ENCODE results near the gene CEP85. TPM values are rescaled to one million over a fixed set of nuclear protein-coding genes. Genes with fewer than 3 reads are reported as not detected.

CEP85 gene
- total RNA-seq, 1 experiment from 2014 or later = 37.2 TPM

GRCh38 chr1:26285366-26286063 is 51.5 kb downstream of the CEP85 start:
- no peaks in the 10 kb centered on the region for H3K9me2 ChIP-seq (ENCODE audit: insufficient read depth)
- no peak overlapping the region for H2AFZ ChIP-seq (ENCODE audit: low read depth, low read length, poor library complexity, severe bottlenecking)
- peak overlapping the region; percentile 79 for H3K4me2 ChIP-seq (ENCODE audit: low read length)
- DNase-seq (ENCODE audit: low read depth, low spot score) (peak; percentile 58), ATAC-seq (peak; percentile 64)
- peak overlapping the region; percentile 50; the same call in 1 of the 2 replicates for H3K9ac ChIP-seq (ENCODE audit: low read length)
- POLR2A ChIA-PET = interaction anchor here (1.0 to 1.4 kb wide), 2 partner anchors 10 to 63 kb away, joined by 3 to 4 read pairs; no protein-coding TSS in a partner anchor
- no peaks in the 10 kb centered on the region for H3K9me3 ChIP-seq (ENCODE audit: control insufficient read depth in 1 of 2, insufficient read depth in 1 of 2, low read depth in 1 of 2, low read length in 2 of 2)
- peaks cover 25 to 64% of the 10 kb centered on the region in 2 experiments for H3K4me1 ChIP-seq (ENCODE audit: control insufficient read depth in 1 of 2, insufficient read depth in 2 of 2, low read length in 2 of 2)
- H3K27ac ChIP-seq (ENCODE audit: low read depth, low read length) = peak overlapping the region; percentile 58
- RAD21 ChIA-PET (ENCODE audit: low non-redundant PET in 1 of 2, low total read pairs in 2 of 2, uncharacterized antibody in 2 of 2, unreplicated experiment in 2 of 2) = interaction anchor here (1.2 to 2.1 kb wide), 7 partner anchors 36 to 132 kb away, joined by 3 to 11 read pairs (median 4); no protein-coding TSS in a partner anchor
- CTCF ChIA-PET = interaction anchor here (0.6 to 4.3 kb wide), 22 partner anchors 9 to 187 kb away, joined by 3 to 50 read pairs (median 8); partner anchors contain the start of genes CD52, CEP85 and HMGN2
- intact Hi-C loops (cut with micrococcal nuclease) = loop anchor here (1.0 to 2.0 kb wide), 4 partner anchors 36 to 131 kb away; no protein-coding TSS in a partner anchor
- TF ChIP-seq EZH2 (IDR thresholded peaks at IDR 0.05) = no peak
- TF ChIP-seq CTCF (IDR thresholded peaks at IDR 0.05 in 2 of 3, conservative IDR thresholded peaks at IDR 0.05 in 1 of 3; ENCODE audit: borderline replicate concordance in 1 of 3, insufficient read depth in 1 of 3, low read depth in 2 of 3, low read length in 2 of 3) = peak in 2 of 3 experiments; percentile 79 to 89; a peak in 4 of 6 replicates
- no TSS peak for BruUV-seq (replicated peaks)
- H3K4me3 ChIP-seq (replicated peaks in 1 of 2; ENCODE audit: low read depth in 1 of 2, low read length in 2 of 2) = no peak overlapping the region
- no peaks in the 10 kb centered on the region for H3K27me3 ChIP-seq (ENCODE audit: insufficient read depth, low read length)
- no peaks in the 10 kb centered on the region for H4K20me1 ChIP-seq (ENCODE audit: insufficient read depth)
- no peaks in the 10 kb centered on the region; a peak in 1 of 4 replicates for H3K36me3 ChIP-seq (ENCODE audit: control insufficient read depth in 1 of 2, insufficient read depth in 2 of 2, low read length in 2 of 2)
- H3K79me2 ChIP-seq (ENCODE audit: insufficient read depth, low read length) = peaks cover 10% of the 10 kb centered on the region

- ChIA-PET POLR2A (interaction anchor here (1.0 to 1.4 kb wide), 2 partner anchors 10 to 62 kb away, joined by 3 to 4 read pairs; no protein-coding TSS in a partner anchor), CTCF (interaction anchor here (0.6 to 4.3 kb wide), 21 partner anchors 8 to 186 kb away, joined by 3 to 50 read pairs (median 8); partner anchors contain the start of genes CD52, CEP85 and HMGN2), RAD21 (ENCODE audit: low non-redundant PET in 1 of 2, low total read pairs in 2 of 2, uncharacterized antibody in 2 of 2, unreplicated experiment in 2 of 2) (interaction anchor here (1.2 to 2.1 kb wide), 4 partner anchors 36 to 131 kb away, joined by 3 to 11 read pairs (median 4); no protein-coding TSS in a partner anchor)
- Histone ChIP-seq H3K9me3 (ENCODE audit: control insufficient read depth in 1 of 2, insufficient read depth in 1 of 2, low read depth in 1 of 2, low read length in 2 of 2) (no peaks in the 10 kb centered on the region), H3K79me2 (ENCODE audit: insufficient read depth, low read length) (peaks cover 5% of the 10 kb centered on the region; the same call in 1 of the 2 replicates), H2AFZ (ENCODE audit: low read depth, low read length, poor library complexity, severe bottlenecking) (no peak overlapping the region), H3K27ac (ENCODE audit: low read depth, low read length) (no peak overlapping the region), H3K9me2 (ENCODE audit: insufficient read depth) (no peaks in the 10 kb centered on the region), H4K20me1 (ENCODE audit: insufficient read depth) (no peaks in the 10 kb centered on the region), H3K4me3 (replicated peaks in 1 of 2; ENCODE audit: low read depth in 1 of 2, low read length in 2 of 2) (no peak overlapping the region), H3K4me2 (ENCODE audit: low read length) (no peak overlapping the region), H3K4me1 (ENCODE audit: control insufficient read depth in 1 of 2, insufficient read depth in 2 of 2, low read length in 2 of 2) (peaks cover 25 to 58% of the 10 kb centered on the region in 2 experiments), H3K36me3 (ENCODE audit: control insufficient read depth in 1 of 2, insufficient read depth in 2 of 2, low read length in 2 of 2) (no peaks in the 10 kb centered on the region; a peak in 1 of 4 replicates), H3K27me3 (ENCODE audit: insufficient read depth, low read length) (no peaks in the 10 kb centered on the region), H3K9ac (ENCODE audit: low read length) (no peak overlapping the region)
- intact Hi-C loops (cut with micrococcal nuclease) = no loop called here
- ATAC-seq (no peak), DNase-seq (ENCODE audit: low read depth, low spot score) (no peak)
- no TSS peak for BruUV-seq (replicated peaks)
- no peak for TF ChIP-seq CBX3 (IDR thresholded peaks at IDR 0.05; ENCODE audit: low read depth)
- TF ChIP-seq EZH2phosphoT487 (IDR thresholded peaks at IDR 0.05; ENCODE audit: borderline replicate concordance) = no peak
- no peak for TF ChIP-seq SIN3A (IDR thresholded peaks at IDR 0.05; ENCODE audit: low read depth)
- no peak for TF ChIP-seq ATF3 (IDR thresholded peaks at IDR 0.05)
- TF ChIP-seq ZBTB33 (IDR thresholded peaks at IDR 0.05; ENCODE audit: extremely low read depth, insufficient replicate concordance, low read length) = no peak
- no peak for TF ChIP-seq SRF (IDR thresholded peaks at IDR 0.05; ENCODE audit: low read depth)
- TF ChIP-seq JUND (IDR thresholded peaks at IDR 0.05) = no peak
- TF ChIP-seq MAX (IDR thresholded peaks at IDR 0.05) = no peak
These were observed 52.0 kb downstream of the CEP85 start for GRCh38 chr1:26286064-26286416.
